ENCODE measurements around the gene ITGA11.

ITGA11 gene

DNA sequence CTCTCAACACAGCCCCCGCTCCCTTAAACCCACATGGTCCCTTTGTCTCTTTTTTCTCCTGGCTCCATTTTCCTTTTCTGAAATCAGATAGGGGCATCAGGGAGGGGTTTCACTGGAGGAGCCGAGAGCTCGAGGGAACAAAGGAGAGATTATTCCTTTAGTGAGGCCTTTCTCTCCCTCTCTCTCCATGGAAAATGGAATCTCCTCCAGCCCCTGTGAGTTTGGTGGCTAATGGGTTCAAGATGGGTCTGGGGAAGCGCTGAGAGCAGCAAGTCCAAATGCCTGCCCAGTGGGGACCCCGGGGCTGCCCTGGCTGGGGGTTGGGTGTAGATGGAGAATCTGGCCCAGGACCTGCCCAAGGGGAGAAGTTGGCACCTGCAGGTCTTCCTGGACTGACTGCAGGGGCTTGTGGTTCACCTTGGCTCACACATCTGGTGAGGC is 56.8 kb downstream of the ITGA11 start:
- DNase-seq (ENCODE audit: low read depth in 2 of 2) = no peak

DNA sequence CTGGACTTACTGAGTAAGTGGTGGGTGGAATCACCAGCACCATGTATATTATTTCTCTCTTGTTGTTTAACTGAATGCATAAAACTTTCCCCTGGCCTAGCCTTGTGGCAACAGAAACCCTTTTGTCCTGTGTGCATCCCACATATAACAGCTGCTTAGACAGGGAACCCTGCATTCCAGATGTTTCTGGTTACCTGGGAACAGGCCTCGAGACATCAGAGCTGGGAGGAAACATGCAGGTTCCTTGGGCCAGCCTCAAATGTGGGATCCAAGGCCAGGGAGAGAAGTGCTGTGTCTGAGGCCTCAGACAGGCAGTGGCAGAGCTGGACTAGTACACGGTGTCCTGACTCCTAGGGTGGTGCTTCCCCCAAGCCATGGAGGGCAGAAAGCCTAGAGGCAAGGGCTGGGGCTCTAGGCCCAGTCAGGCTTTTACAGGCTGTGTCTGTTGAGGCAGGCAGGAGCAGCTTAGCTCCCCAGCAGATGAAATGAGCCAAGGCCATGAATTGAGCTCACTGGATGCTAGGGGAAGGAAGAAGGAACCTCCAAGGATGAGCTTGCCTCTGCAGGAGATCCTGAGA is 57.7 kb downstream of the ITGA11 start:
- no peak for DNase-seq (ENCODE audit: low read depth in 2 of 2)

DNA sequence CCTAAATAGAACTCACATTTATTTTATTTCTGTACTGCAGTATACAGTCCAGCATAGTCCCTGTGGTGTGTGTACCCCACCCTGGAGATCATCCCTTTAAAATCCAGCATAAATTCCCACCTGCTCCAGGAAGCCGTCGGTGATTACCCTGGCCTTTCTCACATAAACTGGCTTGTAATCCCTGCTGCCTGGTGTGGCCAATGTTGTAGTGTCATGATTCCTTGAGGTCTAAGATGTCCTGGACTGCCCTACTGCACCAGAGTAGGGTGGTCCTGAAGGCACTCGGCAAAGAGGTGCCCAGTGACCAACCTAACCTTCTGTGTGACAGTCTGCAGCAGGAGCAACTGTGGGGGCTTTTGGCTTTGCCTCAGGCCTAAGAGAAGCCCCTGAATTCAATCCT is 58.9 kb downstream of the ITGA11 start:
- DNase-seq (ENCODE audit: low read depth in 2 of 2) = no peak

DNA sequence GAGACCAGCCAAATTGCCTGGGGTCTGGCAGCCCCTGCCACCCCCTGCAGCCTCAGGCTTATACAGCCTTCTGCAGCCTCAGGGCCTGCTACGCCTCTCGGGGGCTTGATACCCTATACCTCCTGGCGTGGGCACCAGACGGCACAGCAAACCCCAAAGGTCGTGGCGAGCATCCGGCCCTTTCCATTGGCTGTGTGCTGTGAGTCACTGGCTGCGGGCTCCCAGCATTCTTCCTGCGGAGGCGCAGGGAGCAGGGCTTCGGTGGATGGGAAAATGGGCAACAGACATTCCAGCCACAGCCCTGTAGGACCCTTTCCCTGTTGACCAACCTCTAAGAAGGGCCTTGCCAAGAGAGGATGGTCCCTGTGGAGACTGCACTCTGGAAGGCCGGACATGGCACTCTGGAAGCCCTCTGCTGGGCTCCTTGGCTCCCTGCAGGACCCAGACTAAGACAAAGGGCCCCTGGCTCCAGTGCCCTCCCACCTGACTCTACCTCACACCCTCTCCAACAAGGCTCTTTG is 59.6 kb downstream of the ITGA11 start:
- no peak for DNase-seq (ENCODE audit: low read depth in 2 of 2)

DNA sequence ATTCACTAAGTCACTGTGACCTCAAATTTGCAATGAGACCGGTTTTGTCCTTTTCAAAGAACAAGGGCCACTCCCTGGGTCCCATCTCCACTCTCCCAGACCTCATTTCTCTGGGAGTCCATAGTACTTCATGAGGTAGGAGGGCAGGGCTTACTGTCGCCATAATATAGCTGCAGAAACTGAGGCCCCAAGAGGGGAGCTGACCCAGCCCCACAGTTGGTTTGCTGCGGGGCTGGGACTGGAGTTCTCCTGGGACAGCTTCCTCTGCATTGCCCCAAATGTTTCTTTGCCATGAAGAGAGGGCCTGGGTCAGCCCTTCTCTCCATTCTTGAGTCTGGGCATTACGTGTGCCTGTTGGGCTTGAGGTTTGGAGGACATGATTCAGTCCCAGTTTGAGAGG is 60.1 kb downstream of the ITGA11 start:
- no peak for DNase-seq (ENCODE audit: low read depth in 2 of 2)

DNA sequence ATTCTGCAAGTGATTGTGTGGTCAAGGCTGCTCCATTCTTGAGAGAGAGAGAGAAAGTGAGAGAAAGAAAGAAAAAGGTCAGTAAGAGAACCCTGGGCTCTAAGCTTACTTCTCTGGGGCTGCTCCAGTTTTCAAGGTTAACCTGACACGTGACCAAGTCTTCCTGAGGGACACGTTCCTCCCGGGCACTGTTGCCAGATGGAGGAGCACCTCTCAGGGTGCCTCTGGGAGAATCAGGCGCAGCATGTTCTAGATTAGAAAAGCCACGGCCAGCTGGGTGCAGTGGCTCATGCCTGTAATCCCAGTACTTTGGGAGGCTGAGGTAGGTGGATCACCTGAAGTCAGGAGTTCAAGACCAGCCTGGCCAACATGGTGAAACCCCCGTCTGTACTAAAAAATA is 60.8 kb downstream of the ITGA11 start:
- no peak for DNase-seq (ENCODE audit: low read depth in 2 of 2)

DNA sequence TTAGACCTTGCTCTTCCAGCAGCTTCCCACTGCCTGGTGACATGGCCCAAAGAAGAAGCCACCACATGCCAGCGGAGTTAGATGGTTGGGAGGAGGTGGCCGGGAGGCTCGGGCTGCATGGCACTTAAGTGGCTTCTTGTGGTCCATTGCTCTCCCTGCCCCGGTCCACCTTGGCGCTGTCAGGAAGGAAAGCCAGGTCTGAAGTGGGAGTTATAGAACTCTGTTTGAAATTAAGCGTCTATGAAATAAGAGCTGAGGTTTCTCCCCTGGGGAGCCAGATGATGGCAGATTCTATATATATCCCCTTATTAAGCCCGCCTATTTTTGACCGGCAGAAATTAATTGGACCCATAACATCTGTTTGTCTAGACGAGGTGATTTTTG is 61.2 kb downstream of the ITGA11 start:
- no peak for DNase-seq (ENCODE audit: low read depth in 2 of 2)

DNA sequence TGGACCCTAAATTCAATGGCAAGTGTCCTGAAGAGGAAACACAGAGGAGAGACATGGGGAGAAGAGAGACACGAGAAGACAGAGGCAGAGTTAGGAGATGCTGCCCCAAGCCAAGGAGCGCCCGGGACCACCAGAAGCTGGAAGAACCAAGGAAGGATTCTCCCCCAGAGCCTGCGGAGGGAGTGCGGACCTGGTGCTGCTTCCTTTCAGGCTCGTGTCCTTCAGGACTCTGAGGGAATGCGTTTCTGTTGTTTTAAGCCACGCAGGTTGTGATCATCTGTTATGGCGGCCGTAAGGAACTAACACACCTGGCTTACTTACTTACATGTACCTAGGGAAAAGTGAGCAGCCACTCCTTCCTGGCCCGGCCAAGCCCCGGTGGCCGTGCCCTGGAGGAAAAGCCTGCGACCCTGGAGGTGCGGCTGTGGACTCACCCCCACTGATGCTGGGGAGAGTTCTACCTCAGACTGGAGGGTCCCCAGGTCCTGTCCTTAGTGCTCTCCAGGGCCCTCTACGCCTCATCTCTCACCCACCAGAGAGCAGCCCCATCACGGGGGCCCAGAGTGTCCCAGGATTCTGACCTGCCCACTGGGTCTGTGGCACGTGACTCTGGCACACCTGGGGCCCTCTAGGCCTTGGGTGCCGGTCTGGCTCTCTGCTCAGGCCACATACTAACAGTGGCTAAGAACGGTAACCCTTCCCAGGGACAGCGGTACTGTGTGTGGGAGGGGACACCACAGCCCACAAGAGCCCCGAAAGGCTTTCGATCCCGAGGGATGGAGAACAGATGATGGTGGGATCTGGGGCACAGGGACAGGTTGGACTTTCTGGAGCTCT is 61.8 kb downstream of the ITGA11 start:
- DNase-seq (ENCODE audit: low read depth in 2 of 2) = no peak

DNA sequence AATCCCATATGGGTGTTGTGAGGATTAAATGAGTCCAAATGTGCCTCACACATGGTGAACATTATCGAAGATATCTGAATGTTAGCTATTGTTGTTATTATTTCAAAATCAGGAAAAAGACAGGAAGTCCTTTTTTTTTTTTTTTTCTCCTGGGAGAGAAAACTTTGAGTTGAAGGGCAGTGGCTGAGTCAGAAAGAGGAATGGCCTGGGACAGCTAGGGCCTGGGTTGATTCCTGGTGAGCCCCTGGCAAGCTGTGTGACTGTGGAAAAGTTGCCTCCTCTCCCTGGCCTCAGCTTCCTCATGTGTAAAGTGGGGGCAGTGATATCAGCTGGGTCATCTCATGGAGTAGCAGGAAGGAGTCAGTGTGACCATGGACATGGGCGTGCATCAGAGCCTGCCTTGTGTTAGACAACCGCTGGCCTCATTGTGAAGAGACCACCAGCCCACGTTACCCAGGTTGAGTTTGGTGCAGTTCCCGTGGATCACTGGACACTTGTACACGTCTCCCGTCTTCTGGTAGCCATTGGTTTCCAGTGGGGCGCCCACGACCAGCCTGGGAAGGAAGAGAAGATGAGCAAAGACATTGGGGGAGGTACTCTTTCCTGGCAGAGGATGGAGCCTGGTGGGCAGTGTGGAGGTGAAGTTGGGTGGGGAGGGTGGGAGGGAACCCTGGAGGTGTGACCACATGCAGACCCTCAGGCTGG is 63.1 kb downstream of the ITGA11 start:
- no peak for DNase-seq (ENCODE audit: low read depth in 2 of 2)

DNA sequence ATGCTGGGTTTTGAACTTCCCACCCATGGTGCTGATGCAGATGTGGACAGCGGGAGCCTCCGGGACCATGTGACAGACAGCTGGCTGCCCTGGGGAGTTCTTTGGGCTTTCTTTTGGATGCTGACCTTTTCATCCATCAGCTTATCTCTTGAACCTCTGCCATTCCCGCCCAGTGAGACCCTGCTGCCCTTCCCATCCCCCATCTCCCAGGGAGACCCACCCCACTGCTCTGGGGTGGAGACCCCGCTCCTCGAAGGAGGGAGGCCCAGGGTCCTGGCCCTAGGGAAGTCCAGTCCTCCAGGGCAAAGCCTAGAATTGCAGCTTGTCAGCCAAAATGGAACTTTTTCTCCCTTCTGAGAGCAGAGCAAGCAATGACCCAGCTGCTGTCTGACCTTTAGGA is 64.0 kb downstream of the ITGA11 start:
- no peak for DNase-seq (ENCODE audit: low read depth in 2 of 2)

DNA sequence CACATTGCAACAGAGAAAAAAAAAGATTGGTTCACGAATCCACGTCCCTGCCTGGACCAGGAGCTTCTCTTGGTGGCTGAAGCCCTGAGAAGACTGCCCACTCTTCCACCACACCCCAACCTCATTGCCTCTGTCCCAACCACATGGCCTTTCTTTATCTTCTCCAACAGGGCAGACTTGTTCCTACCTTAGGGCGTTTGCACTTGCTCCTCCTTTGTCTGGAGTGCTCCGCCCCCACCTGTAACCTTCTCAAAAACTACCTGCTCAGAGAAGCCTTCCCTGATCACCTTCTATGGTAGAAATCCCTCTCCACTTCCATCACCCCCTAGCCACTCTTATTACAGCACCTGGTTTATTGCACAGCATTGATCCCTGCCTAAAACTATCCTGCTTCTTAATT is 64.7 kb downstream of the ITGA11 start:
- DNase-seq (ENCODE audit: low read depth in 2 of 2) = no peak

DNA sequence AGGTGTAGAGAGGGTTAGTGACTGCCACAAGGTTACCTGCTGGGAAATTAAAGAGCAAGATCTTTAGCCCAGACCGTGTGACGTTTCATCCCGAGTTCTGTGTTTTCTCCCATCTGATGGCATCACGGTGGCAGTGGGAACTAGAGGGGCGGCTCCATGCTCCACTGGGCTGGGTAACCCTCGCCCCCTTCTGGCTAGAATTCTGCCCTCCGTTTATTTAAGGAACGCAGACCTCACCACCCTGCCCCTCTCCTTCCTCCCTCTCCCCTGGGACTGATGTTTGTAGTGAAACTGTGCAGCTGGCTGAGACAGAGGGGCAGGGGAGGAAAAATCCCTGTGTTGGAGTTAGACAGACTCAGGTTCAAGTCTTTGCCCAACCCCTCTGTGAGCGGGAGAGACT is 65.6 kb downstream of the ITGA11 start:
- no peak for DNase-seq (ENCODE audit: low read depth in 2 of 2)

DNA sequence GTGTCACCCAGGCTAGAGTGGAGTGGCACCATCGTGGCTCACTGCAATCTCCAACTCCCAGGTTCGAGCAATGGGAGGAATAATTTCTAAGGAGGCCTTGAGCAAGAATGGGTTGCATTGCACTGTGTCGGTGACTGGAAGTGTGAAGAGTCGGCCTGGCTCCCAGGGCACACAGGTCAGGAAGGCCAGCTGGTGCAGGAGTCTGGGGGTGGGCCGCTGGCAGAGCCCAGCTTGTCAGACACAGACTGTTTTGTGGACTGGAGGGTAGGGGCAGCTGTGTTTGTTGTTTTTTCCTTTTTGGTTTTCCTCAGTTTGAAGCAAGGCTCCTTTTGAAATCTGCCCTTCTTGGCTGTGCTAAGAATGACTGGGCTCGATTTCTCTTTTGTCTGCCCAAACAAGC is 66.2 kb downstream of the ITGA11 start:
- DNase-seq (ENCODE audit: low read depth in 2 of 2) = no peak

DNA sequence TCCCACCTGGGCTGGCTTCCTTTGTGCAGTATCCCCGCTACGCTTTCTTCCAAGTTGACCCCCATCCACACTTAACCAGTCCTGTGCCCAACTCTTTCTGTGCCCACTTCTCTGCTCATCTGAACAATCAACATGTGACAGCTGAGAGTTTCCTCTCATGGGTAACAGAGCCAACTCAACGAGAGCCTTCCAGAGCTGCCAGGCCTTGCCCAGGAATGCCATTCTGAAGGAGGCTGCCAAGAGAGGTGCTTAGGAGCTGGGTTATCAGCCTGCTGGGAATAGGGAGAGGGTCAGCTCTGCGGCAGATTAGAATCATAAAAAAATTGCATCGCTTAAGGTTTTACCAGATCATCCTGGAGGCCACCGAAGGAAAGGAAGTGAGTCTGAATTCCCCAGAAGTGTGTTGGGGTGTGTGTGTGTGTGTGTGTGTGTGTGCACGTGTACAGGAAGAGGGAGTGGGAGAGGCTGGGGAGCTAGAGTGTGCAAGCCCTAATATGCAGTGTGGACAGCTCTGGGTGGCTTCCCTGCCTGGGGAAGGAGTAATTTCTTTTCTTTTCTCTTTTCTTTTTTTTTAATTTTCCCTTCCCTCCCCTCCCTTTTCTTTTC is 66.7 kb downstream of the ITGA11 start:
- no peak for DNase-seq (ENCODE audit: low read depth in 2 of 2)

DNA sequence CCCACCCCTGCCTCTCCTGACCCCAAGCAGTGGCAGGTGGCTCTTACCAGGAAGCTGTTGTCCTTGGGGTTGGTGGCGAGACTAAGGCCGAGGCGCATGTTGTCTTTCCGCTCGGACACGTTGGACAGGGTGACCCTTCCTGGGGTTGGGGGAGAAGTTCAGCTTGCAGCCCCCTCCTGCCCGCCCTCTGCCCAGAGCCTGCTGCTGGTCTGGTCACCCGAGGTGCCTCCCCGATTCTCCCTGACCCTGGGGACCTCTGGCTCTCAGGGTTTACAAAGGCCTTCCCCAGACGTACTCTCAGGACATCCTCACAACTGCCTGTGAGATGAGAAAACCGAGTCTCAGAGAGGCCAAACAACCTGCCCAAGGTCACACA is 67.3 kb downstream of the ITGA11 start:
- no peak for DNase-seq (ENCODE audit: low read depth in 2 of 2)

DNA sequence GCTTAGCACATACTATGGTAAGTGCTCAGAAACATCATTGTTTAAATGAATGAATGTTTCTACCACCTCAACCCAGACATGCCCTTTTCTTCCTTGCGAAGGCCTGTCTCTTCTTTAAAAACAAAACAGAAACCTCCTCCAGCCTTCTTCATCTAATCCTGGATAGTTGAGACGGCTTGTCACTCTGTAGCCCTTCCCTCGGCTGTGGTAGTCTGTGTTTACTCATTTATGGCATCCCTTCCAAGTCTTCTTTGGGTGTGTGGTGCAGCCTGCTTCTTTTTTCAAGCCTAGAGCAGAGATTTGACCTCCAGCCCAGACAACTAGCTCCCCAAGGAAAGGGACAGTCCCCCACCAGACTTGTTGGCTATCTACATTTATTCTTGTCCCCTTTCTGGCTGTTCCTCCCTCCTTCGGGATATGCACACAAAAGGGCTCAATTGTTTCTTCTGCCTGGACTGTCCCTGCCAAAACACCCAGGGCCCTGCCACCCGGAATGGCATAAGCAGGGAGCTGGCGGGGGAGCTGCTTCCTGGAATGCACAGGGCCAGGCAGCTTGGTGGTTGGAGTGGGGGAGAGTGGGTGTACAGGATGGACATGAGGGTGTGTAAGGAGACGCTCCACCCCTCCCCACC is 67.8 kb downstream of the ITGA11 start:
- no peak for DNase-seq (ENCODE audit: low read depth in 2 of 2)

DNA sequence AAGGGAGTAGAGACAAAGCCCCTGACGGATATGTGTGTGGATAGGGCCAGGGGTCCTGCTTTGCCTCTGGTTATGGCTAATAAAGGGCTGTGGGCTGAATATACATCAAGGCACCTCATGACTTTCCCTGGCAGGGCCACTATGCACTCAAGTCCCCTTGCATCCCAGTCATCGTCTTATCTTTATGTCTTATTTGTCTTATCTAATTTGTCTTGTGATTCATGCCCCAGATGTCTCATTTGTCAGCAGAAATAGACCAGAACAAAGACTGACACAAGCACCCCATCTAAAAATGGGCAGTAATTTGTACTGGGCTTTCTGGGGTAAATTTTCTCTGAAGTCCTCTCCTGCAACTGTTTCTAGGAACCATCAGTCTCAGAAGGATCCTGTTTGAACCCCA is 68.6 kb downstream of the ITGA11 start:
- no peak for DNase-seq (ENCODE audit: low read depth in 2 of 2)

DNA sequence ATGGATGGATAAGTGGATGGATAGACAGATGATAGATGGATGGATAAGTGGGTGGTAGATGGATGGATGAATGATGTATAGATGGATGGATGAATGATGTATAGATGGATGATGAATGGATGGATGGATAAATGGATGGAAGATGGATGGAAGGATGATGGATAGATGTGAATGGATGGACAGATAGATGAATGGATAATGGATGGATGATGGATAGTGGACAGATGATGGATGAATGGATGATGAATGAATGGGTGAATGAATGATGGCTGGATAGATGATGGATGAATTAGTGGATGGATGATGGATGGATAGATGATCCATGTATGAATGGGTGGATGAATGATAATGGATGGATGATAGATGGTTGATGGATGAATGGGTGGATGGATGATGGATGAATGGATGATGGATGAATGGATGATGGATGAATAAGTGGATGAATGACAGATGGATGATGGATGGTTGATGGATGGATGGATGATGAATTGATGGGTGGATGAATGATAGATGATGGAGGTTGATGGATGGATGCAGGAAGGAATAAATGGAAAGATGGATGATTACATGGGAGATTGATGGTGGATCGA is 69.3 kb downstream of the ITGA11 start:
- no peak for DNase-seq (ENCODE audit: low read depth in 2 of 2)

DNA sequence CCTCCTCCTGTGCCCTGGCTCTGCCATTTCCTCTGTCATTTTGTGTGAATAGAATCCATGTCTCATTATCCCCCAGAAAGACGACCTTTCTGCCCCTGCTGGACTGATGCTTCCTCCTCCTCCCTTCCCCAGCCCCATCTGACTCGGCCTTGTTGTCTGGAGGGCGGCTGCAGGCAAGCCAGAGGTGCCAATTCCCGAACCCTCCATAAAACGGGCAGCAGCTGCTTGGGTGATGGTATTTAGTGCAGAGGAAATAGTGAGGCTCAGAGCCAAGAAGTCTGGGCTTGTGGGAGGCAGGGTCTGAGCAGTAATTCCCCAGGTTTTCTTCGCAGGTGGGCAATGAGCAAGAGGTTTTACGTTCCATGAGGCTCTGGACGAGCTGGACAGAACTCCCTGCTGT is 71.2 kb downstream of the ITGA11 start:
- no peak for DNase-seq (ENCODE audit: low read depth in 2 of 2)

DNA sequence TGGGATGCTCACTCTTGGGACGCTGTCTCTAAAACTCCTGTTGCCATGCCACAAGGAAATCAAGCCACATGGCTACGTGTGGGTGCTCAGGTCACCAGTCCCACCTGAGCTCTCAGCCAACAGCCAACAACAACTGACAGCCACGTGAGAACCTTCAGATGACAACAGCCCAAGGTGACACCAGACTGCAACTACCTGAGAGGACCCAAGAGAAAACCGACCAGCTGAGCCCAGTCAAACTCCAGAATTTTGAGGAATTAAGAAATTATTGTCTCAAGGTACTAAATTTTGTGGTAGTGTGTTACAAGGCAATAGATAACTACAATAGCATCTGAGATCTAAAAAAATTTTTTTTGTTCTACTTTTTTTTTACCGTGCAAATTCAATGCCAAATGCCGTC is 75.2 kb downstream of the ITGA11 start:
- DNase-seq (ENCODE audit: low read depth in 2 of 2) = no peak

DNA sequence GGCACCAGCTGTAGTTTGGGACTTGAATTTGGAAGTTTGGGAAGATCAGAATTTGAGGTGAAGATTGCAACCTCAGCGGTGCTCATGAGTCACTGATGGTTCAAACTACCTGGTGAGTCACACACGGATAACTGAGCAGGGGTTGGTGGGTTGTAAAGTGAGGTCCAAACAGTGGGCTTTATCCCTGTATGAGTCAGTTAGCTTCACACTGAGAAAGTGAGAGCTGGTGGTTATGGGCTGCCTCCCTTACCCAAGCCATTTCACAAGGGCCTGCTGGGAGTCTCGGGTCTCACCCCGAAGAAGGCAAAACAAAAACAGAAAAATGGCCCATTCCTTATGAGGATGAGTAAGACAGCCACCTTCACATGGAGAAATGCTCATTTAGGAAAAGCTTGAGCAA is 77.0 kb downstream of the ITGA11 start:
- DNase-seq (ENCODE audit: low read depth in 2 of 2) = no peak

DNA sequence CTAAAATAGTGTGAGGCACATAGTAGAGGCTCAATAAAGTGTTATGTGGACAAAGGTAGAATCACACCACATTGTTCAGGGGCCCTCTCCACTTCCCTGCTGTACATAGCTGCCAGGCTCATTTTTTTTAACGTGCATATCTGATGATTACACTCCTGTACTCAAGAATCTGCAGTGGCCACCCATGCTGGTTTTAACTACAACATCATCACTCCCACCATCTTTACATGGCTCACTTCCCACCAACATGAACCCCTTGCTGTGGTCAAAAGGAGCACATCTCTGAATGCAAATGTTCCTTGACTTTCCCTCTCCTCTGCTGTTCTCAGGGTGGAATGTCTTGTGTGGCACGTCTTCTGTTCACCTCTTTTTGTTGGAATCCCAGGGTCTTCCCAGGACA is 77.7 kb downstream of the ITGA11 start:
- no peak for DNase-seq (ENCODE audit: low read depth in 2 of 2)

Measured in activated CD8-positive, alpha-beta memory T cell treated with anti-CD3 and anti-CD28 coated beads for 4 hours (primary cell).